Colonic mucosa (tissue), 4 donors: ENCODE data around the gene MMAA. TPM values are rescaled to one million over a fixed set of nuclear protein-coding genes. Genes with fewer than 3 reads are reported as not detected.

ENCODE experiments used
- DNase-seq: peaks from one replicate; pipeline ENCODE4 v3.0.0-alpha.2; 2020
- H3K27ac ChIP-seq: fragments of 200-600 bp; one replicate; pipeline ENCODE4 v1.8.0; 2021
- H3K27me3 ChIP-seq: fragments of 200-600 bp; one replicate; pipeline ENCODE4 v1.8.0; 2021
- H3K36me3 ChIP-seq: fragments of 200-600 bp; one replicate; pipeline ENCODE4 v1.8.0; 2021
- H3K4me1 ChIP-seq: fragments of 200-600 bp; one replicate; pipeline ENCODE4 v1.8.0; 2021; ENCODE audit warnings: mild to moderate bottlenecking
- H3K4me3 ChIP-seq: fragments of 200-600 bp; one replicate; pipeline ENCODE4 v1.8.0; 2021
- H3K9ac ChIP-seq, 2 donors: one replicate each; pipeline ENCODE4 v1.7.0; 2013; ENCODE audit warnings: control low read depth in 2 of 2, low read depth in 2 of 2, low read length in 2 of 2
- H3K9me3 ChIP-seq: fragments of 200-600 bp; one replicate; pipeline ENCODE4 v1.8.0; 2021
- CTCF ChIP-seq: fragments of 200-600 bp; IDR thresholded peaks from one replicate; pipeline ENCODE4 v1.8.0; 2022; ENCODE audit warnings: antibody characterized with exemption, mild to moderate bottlenecking
- intact Hi-C: fragments of 100-400 bp; cut with DNase I; formaldehyde crosslinking; loops from one replicate; pipeline ENCODE4 v1.14.1; 2022
- total RNA-seq, 2 donors: library from RNA; stranded (reverse); fragmentation: NEBNext Ultra II Directional in 1 of 2; extraction: Animal tissue kit (Norgen Biotek cat#: 25700) in 1 of 2; gene quantifications; one replicate each; pipeline ENCODE4 v1.2.1, GENCODE V29; 2021
- donor health status: healthy.
- donor health status: DM: no; HTN: no; CAD: no.
- donor health status: DM: no; HTN: no; CAD: no.

MMAA gene
- total RNA-seq, 2 donors from 2014 or later: 18.1 to 20.3 TPM

- no peak for DNase-seq
- H3K9me3 ChIP-seq: no peaks in the 10 kb centered on the region
- no peak for TF ChIP-seq CTCF
- H3K36me3 ChIP-seq: no peaks in the 10 kb centered on the region
- no peak overlapping the region for H3K9ac ChIP-seq
- no peak overlapping the region for H3K4me3 ChIP-seq
- H3K4me1 ChIP-seq: no peaks in the 10 kb centered on the region
- no peak overlapping the region for H3K27ac ChIP-seq
- H3K27me3 ChIP-seq: no peaks in the 10 kb centered on the region
- intact Hi-C loops: no loop called here
Observed at GRCh38 chr4:145698507-145698906, 79.3 kb downstream of the MMAA start.

- intact Hi-C loops: no loop called here
- DNase-seq: no peak
- no peak overlapping the region for H3K27ac ChIP-seq
- H3K27me3 ChIP-seq: no peaks in the 10 kb centered on the region
- TF ChIP-seq CTCF: no peak
- no peaks in the 10 kb centered on the region for H3K9me3 ChIP-seq
- H3K4me1 ChIP-seq: no peaks in the 10 kb centered on the region
- no peak overlapping the region for H3K4me3 ChIP-seq
- no peaks in the 10 kb centered on the region for H3K36me3 ChIP-seq
- H3K9ac ChIP-seq: no peak overlapping the region
Observed at GRCh38 chr4:145703850-145704497, 84.8 kb downstream of the MMAA start.

GRCh38 chr4:145709336-145709735 is 90.2 kb downstream of the MMAA start:
- TF ChIP-seq CTCF: no peak
- no peak for DNase-seq
- H3K36me3 ChIP-seq: no peaks in the 10 kb centered on the region
- H3K9ac ChIP-seq: no peak overlapping the region
- H3K27me3 ChIP-seq: no peaks in the 10 kb centered on the region
- H3K27ac ChIP-seq: no peak overlapping the region
- H3K4me3 ChIP-seq: no peak overlapping the region
- no peaks in the 10 kb centered on the region for H3K9me3 ChIP-seq
- intact Hi-C loops: no loop called here
- H3K4me1 ChIP-seq: no peaks in the 10 kb centered on the region

Other genes with a start within 250 kb of the MMAA start
- gene SMAD1, start 137.5 kb upstream of the MMAA start, total RNA-seq: 10 to 100 TPM; 40.4 to 47.3 TPM
- gene C4orf51, start 60.8 kb downstream of the MMAA start, total RNA-seq: not detected